ENCODE measurements around the gene SIX4.

The SIX4 gene

DNA sequence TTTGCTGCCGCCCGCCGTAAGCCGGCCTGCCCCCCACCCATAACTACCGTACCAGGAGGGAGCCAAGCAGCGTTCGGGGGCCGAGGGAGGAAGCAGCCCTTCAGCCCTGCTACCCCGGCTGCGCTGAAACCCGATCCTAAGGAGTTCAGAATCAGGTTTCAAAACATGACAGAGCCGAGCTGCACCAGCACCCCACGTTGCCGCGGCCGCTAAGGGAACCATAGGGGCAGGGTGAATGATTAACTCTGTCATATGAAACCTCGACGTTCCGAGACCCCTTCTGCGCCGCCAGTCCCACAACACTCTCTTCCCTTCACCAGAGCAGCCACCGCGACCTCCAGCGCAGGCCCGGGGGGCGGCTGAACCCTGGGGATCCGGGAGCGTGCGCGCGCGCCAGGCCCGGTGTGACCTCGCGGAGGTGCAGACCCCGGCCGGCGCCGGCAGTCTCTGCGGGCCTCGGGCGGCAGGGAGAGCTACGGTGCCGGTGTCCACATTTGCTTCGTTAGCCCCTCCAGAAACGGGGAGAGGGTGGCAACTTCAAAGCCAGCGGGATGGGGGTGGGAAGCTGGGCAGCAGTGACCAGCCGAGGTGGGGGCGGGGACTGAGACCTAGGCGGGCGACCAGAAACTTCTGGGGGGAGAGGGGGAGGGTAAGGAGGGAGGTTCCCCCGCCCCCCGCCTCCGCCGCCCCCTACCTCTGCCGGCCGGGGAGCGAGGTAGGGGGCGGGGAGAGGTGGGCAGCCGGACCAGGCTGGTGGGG is 1.6 kb downstream of the SIX4 start:
- H3K4me3 ChIP-seq (ENCODE audit: low read length), result peak overlapping the region; percentile 80
- TF ChIP-seq, protein P1, sequence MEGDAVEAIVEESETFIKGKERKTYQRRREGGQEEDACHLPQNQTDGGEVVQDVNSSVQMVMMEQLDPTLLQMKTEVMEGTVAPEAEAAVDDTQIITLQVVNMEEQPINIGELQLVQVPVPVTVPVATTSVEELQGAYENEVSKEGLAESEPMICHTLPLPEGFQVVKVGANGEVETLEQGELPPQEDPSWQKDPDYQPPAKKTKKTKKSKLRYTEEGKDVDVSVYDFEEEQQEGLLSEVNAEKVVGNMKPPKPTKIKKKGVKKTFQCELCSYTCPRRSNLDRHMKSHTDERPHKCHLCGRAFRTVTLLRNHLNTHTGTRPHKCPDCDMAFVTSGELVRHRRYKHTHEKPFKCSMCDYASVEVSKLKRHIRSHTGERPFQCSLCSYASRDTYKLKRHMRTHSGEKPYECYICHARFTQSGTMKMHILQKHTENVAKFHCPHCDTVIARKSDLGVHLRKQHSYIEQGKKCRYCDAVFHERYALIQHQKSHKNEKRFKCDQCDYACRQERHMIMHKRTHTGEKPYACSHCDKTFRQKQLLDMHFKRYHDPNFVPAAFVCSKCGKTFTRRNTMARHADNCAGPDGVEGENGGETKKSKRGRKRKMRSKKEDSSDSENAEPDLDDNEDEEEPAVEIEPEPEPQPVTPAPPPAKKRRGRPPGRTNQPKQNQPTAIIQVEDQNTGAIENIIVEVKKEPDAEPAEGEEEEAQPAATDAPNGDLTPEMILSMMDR (IDR thresholded peaks at IDR 0.05; ENCODE audit: insufficient read depth, low read depth, low read length, missing control alignments), result no peak
- peak; percentile 72 for DNase-seq (ENCODE audit: low read depth)

DNA sequence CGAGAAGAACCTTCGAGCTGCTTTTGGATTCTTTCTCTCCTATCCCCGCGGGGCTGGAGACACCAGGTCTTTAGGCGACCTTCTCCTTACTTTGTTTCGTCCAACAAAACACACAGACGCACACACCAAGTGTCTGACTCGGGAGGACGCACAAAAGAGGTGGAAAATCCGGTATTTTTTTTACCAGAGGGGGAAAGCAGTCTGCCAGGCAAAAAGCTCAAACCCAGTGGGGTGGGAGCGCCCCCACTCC is 2.1 kb downstream of the SIX4 start:
- peak overlapping the region; percentile 80 for H3K4me3 ChIP-seq (ENCODE audit: low read length)
- TF ChIP-seq, protein P1 (IDR thresholded peaks at IDR 0.05; ENCODE audit: insufficient read depth, low read depth, low read length, missing control alignments), result no peak
- no peak for DNase-seq (ENCODE audit: low read depth)

DNA sequence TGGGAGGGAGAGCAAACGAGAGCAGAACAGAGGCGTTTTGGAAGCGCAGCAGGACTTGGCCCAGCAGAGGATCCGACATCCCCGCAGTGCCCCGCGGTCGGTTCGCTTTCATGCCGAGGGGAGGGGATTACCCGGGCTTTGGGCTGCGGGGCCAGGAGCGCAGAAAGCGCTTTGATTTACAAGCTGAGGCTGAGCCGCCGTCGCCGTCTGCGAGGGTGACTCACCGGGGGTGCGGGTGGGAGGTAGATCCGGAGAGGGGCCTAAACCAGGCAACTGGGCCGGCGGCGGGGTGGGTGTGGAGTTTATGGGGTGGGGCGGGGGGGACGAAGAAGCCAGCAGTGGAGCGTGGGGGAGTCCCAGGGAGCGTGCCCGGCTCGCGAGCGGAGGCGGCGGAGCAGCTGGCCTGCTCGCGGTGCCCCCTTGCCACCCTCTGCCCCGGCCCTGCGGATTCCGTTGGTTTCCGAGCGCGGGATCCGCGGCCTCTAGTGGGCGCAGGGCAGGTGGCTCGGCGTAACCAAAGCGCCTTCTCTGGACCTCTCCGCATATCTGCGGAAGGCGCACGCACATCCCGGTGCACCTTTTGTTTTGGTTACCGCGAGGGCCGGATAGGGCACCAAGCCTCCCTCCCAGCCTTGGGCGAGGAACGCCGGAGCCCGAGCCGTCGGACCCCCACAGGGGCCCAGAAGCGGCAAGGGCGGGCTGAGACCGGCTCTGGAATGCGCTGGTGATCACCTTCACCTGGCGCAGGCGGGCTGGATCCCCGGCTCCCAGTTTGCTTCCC is 2.6 kb downstream of the SIX4 start:
- TF ChIP-seq, protein P1 (IDR thresholded peaks at IDR 0.05; ENCODE audit: insufficient read depth, low read depth, low read length, missing control alignments), result peak; percentile 45
- H3K4me3 ChIP-seq (ENCODE audit: low read length), result peak overlapping the region; percentile 80
- DNase-seq (ENCODE audit: low read depth), result peak; percentile 65

DNA sequence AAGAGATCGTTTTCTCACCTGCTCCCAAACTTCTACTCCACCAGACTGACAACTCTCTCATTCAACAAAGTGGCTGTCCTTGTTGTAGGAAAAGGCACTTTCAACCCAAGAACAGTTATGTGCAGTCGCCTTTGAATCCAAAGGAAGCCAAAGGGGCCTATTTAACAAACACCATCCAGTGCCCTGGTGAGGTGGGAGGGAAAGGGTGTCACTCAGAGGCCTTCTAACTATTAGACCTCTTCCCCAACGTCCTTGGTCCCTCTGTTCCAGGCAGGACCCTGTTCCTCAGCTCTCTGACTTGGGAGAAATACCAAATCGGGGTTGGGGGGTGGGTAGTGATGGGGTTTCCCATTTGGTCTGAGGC is 3.2 kb downstream of the SIX4 start:
- H3K4me3 ChIP-seq (ENCODE audit: low read length), result peak overlapping the region; percentile 80
- TF ChIP-seq, protein P1 (IDR thresholded peaks at IDR 0.05; ENCODE audit: insufficient read depth, low read depth, low read length, missing control alignments), result no peak
- no peak for DNase-seq (ENCODE audit: low read depth)

DNA sequence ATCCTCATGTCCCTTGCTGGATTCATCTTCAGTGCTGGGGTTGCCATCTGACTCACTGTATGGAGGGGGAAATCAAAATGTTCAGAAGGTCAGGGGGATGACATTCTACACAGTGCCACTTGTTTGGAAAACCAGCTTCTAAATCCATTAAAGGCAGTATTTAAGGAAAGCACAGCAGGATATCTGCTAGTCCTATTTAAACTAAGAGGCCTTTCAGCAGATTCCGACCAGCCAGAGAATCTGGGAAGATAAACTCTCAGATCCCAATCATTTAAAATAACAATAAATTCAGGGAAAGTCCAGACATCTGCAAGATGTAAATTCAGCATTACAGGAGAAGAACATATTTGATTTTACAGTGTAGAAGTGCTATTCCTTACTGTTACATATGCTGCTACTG is 3.8 kb downstream of the SIX4 start:
- TF ChIP-seq, protein P1 (IDR thresholded peaks at IDR 0.05; ENCODE audit: insufficient read depth, low read depth, low read length, missing control alignments), result no peak
- H3K4me3 ChIP-seq (ENCODE audit: low read length), result no peak overlapping the region
- no peak for DNase-seq (ENCODE audit: low read depth)

DNA sequence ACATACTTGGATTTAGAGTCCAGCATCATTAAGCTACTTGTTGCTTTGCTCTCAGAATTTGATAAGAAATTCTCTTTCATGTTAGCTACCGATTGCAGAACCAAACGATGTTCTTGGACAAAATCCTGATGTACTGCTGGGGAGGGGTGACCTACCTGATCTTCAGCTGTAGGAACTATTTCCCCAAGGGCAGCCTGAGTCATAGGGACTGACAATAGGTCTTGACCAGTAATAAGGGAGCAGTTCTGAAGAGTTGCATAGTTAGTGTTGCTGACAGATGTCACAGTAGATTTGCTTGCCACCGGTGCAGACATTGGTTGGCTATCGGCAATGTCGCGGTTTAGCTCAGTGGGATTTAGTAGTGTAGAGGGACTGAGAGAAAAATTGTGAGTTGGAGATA is 10.6 kb downstream of the SIX4 start:
- H3K4me3 ChIP-seq (ENCODE audit: low read length), result no peak overlapping the region
- TF ChIP-seq, protein P1 (IDR thresholded peaks at IDR 0.05; ENCODE audit: insufficient read depth, low read depth, low read length, missing control alignments), result no peak
- DNase-seq (ENCODE audit: low read depth), result no peak

All from epithelial cell of esophagus (primary cell).